Endodermal cell (in vitro differentiated cells): ENCODE results near the gene CFAP44. TPM values are rescaled to one million over a fixed set of nuclear protein-coding genes. Genes with fewer than 3 reads are reported as not detected.

ENCODE experiments used
- DNase-seq: peaks from one replicate; pipeline ENCODE4 v3.0.0-alpha.2; 2017
- H3K27ac ChIP-seq: 2 replicates; pipeline ENCODE4 v1.5.1; 2013; ENCODE audit warnings: mild to moderate bottlenecking, low read depth, low read length, moderate library complexity
- H3K27me3 ChIP-seq: 2 replicates; pipeline ENCODE4 v1.6.1; 2013; ENCODE audit warnings: mild to moderate bottlenecking, low read length, moderate library complexity; ENCODE audit not compliant: insufficient read depth, control insufficient read depth, poor library complexity, severe bottlenecking
- H3K36me3 ChIP-seq: 2 replicates; pipeline ENCODE4 v1.7.0; 2013; ENCODE audit warnings: mild to moderate bottlenecking, low read length, moderate library complexity; ENCODE audit not compliant: control insufficient read depth, insufficient read depth
- H3K4me1 ChIP-seq: one replicate; pipeline ENCODE4 v1.7.0; 2013; ENCODE audit warnings: low read length; ENCODE audit not compliant: control insufficient read depth, insufficient read depth
- H3K4me3 ChIP-seq: 2 replicates; pipeline ENCODE4 v1.5.1; 2013; ENCODE audit warnings: mild to moderate bottlenecking, low read length, moderate library complexity
- H3K9ac ChIP-seq: 2 replicates; pipeline ENCODE4 v1.6.1; 2013; ENCODE audit warnings: mild to moderate bottlenecking, low read length, moderate library complexity; ENCODE audit not compliant: poor library complexity, severe bottlenecking; ENCODE audit errors: extremely low read depth
- H3K9me3 ChIP-seq: 2 replicates; pipeline ENCODE4 v1.6.1; 2013; ENCODE audit warnings: mild to moderate bottlenecking, low read length, moderate library complexity; ENCODE audit not compliant: control insufficient read depth
- H3K27ac Mint-ChIP-seq: 2 replicates; pipeline ENCODE4 v1.8.0; 2020; ENCODE audit warnings: mixed read lengths
- H3K27me3 Mint-ChIP-seq: 2 replicates; pipeline ENCODE4 v1.8.0; 2021; ENCODE audit warnings: mild to moderate bottlenecking, mixed read lengths; ENCODE audit not compliant: insufficient read depth
- H3K36me3 Mint-ChIP-seq: 2 replicates; pipeline ENCODE4 v1.8.0; 2020; ENCODE audit warnings: low read depth, mixed read lengths
- H3K4me1 Mint-ChIP-seq: 2 replicates; pipeline ENCODE4 v1.8.0; 2020; ENCODE audit warnings: mixed read lengths
- H3K4me3 Mint-ChIP-seq: 2 replicates; pipeline ENCODE4 v1.8.0; 2020; ENCODE audit warnings: mild to moderate bottlenecking, moderate library complexity, mixed read lengths
- H3K9me3 Mint-ChIP-seq: 2 replicates; pipeline ENCODE4 v1.8.0; 2020; ENCODE audit warnings: mild to moderate bottlenecking, mixed read lengths
- WGBS, 2 experiments: methylation state at CpG; one replicate each; pipeline versions ENCODE4 v1.1.5 to v1.1.7; 2013; ENCODE audit warnings: missing lambda C conversion rate in 2 of 2, mixed read lengths in 1 of 2; ENCODE audit not compliant: insufficient coverage in 1 of 2, insufficient read length in 1 of 2; 5-methylcytosine and 5-hydroxymethylcytosine counted together
- total RNA-seq, 2 donors: library from RNA; stranded (reverse); fragmentation: NEBNext Ultra II Directional in 1 of 2; extraction: Animal tissue kit (Norgen Biotek cat#: 25700) in 1 of 2; gene quantifications; 2 replicates in 1 of 2; 3 replicates in 1 of 2; pipeline ENCODE4 v1.2.1, GENCODE V29; 2021
- TF ChIP-seq, protein P1 (sequence below): fragments of 200-600 bp; sonication (generic); conservative IDR thresholded peaks from 2 replicates; pipeline ENCODE4 v1.5.0; 2021; ENCODE audit warnings: antibody characterized with exemption, mild to moderate bottlenecking

CFAP44 gene
- total RNA-seq, 2 donors from 2014 or later = 1.7 to 3.1 TPM

DNA sequence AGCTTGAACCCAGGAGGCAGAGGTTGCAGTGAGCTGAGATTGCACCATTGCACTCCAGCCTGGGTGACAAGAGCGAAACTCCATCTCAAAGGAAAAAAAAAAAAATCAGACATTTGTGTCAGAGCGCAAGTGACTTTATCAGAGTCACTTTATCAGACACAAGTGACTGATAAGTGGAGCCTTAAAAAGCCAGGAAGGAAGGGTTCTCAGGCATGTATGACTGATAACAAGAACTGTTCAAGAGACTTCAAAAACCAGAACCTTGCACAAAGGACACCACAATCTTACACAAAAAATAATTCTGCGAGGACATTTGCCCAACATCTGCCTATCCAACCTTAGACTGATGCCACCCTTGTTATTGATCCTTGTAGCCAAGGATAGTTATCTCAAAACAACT, 13.3 kb upstream of the CFAP44 start:
- H3K9ac ChIP-seq = no peak overlapping the region
- WGBS, 2 experiments = 94 to 100% methylated on average over 3 of the region's 3 CpGs
- peaks cover 14% of the 10 kb centered on the region for H3K9me3 Mint-ChIP-seq
- H3K4me1 ChIP-seq = no peaks in the 10 kb centered on the region
- no peak overlapping the region for H3K27ac Mint-ChIP-seq
- H3K4me3 Mint-ChIP-seq = no peak overlapping the region
- peaks cover 43% of the 10 kb centered on the region for H3K36me3 Mint-ChIP-seq
- no peaks in the 10 kb centered on the region for H3K27me3 Mint-ChIP-seq
- no peak overlapping the region for H3K27ac ChIP-seq
- H3K4me3 ChIP-seq = no peak overlapping the region
- TF ChIP-seq, protein P1, sequence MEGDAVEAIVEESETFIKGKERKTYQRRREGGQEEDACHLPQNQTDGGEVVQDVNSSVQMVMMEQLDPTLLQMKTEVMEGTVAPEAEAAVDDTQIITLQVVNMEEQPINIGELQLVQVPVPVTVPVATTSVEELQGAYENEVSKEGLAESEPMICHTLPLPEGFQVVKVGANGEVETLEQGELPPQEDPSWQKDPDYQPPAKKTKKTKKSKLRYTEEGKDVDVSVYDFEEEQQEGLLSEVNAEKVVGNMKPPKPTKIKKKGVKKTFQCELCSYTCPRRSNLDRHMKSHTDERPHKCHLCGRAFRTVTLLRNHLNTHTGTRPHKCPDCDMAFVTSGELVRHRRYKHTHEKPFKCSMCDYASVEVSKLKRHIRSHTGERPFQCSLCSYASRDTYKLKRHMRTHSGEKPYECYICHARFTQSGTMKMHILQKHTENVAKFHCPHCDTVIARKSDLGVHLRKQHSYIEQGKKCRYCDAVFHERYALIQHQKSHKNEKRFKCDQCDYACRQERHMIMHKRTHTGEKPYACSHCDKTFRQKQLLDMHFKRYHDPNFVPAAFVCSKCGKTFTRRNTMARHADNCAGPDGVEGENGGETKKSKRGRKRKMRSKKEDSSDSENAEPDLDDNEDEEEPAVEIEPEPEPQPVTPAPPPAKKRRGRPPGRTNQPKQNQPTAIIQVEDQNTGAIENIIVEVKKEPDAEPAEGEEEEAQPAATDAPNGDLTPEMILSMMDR = no peak
- no peaks in the 10 kb centered on the region for H3K27me3 ChIP-seq
- no peaks in the 10 kb centered on the region for H3K9me3 ChIP-seq
- H3K4me1 Mint-ChIP-seq = no peaks in the 10 kb centered on the region
- H3K36me3 ChIP-seq = peaks cover 37% of the 10 kb centered on the region
- DNase-seq = no peak

DNA sequence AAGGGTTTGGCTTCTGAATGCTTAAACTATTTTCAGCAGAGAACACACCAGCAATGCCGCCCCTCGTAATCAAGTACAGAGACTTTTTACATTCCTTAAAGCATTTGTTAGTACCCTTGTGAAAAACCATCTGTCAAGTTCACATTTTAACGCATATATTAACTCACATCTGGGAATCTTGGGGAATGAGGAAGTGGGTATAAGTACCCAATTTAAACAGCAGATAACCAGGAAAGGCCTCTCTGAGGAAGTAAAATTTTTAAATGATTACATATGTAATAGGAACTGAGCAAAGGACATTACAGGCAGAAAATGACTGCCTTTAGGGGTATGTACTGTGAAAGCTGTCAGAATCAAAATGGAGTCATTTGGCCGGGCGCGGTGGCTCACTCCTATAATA, 12.8 kb upstream of the CFAP44 start:
- H3K36me3 Mint-ChIP-seq = peaks cover 37% of the 10 kb centered on the region
- Histone ChIP-seq H3K36me3 (peaks cover 39% of the 10 kb centered on the region), H3K27ac (no peak overlapping the region), H3K4me1 (no peaks in the 10 kb centered on the region), H3K27me3 (no peaks in the 10 kb centered on the region), H3K9ac (no peak overlapping the region), H3K4me3 (no peak overlapping the region), H3K9me3 (no peaks in the 10 kb centered on the region)
- H3K27me3 Mint-ChIP-seq = no peaks in the 10 kb centered on the region
- no peak overlapping the region for H3K4me3 Mint-ChIP-seq
- H3K27ac Mint-ChIP-seq = no peak overlapping the region
- 98 to 100% methylated on average over 3 to 5 of the region's 6 CpGs for WGBS, 2 experiments
- DNase-seq = no peak
- no peaks in the 10 kb centered on the region for H3K4me1 Mint-ChIP-seq
- H3K9me3 Mint-ChIP-seq = peaks cover 10% of the 10 kb centered on the region
- TF ChIP-seq, protein P1 = no peak

DNA sequence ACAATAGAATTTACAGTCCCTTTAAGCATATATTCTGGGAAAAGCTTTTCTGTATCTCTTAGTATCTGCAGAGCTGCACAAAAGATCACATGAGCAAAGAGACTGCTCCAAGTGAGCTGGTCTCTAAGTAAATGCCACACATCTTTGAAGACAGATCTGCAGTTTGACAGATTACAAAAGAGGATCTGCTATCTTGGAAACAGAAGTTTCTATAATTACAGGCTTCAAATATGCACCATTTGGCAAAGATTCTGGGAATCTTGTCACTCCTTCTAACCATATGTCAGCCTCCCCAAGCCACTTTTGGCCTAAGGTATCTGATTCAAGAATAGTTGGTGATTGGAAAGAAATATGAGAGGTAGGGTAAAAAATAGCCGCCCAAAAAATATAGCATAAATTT, 9.6 kb upstream of the CFAP44 start:
- TF ChIP-seq, protein P1 = no peak

More for the DNA sequence above, 9.6 kb upstream of the CFAP44 start:
- no peaks in the 10 kb centered on the region for H3K9me3 Mint-ChIP-seq
- Histone ChIP-seq H3K4me1 (no peaks in the 10 kb centered on the region), H3K36me3 (peaks cover 33% of the 10 kb centered on the region), H3K4me3 (no peak overlapping the region), H3K27me3 (no peaks in the 10 kb centered on the region), H3K9me3 (no peaks in the 10 kb centered on the region), H3K9ac (no peak overlapping the region), H3K27ac (no peak overlapping the region)
- no peak overlapping the region for H3K4me3 Mint-ChIP-seq
- H3K27ac Mint-ChIP-seq = no peak overlapping the region
- H3K4me1 Mint-ChIP-seq = peaks cover 4% of the 10 kb centered on the region
- DNase-seq = no peak
- 60% methylated on average over 1 of the region's 1 CpG; no CpG with 5 or more reads in 1 of the 2 experiments for WGBS, 2 experiments
- peaks cover 27% of the 10 kb centered on the region for H3K36me3 Mint-ChIP-seq
- no peaks in the 10 kb centered on the region for H3K27me3 Mint-ChIP-seq
